Measurements from ENCODE around the gene PLXNA3. TPM values are rescaled to one million over a fixed set of nuclear protein-coding genes. Genes with fewer than 3 reads are reported as not detected.

Gene PLXNA3
- polyA plus RNA-seq, 3 donors: 0.02 to 10.9 TPM; not detected in 1

- H3K4me3 Mint-ChIP-seq: peak overlapping the region in 1 of 2 donors; percentile 34
- TF ChIP-seq, protein P1, sequence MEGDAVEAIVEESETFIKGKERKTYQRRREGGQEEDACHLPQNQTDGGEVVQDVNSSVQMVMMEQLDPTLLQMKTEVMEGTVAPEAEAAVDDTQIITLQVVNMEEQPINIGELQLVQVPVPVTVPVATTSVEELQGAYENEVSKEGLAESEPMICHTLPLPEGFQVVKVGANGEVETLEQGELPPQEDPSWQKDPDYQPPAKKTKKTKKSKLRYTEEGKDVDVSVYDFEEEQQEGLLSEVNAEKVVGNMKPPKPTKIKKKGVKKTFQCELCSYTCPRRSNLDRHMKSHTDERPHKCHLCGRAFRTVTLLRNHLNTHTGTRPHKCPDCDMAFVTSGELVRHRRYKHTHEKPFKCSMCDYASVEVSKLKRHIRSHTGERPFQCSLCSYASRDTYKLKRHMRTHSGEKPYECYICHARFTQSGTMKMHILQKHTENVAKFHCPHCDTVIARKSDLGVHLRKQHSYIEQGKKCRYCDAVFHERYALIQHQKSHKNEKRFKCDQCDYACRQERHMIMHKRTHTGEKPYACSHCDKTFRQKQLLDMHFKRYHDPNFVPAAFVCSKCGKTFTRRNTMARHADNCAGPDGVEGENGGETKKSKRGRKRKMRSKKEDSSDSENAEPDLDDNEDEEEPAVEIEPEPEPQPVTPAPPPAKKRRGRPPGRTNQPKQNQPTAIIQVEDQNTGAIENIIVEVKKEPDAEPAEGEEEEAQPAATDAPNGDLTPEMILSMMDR (IDR thresholded peaks at IDR 0.05): no peak
- Histone ChIP-seq H4K20me1 (ENCODE audit: insufficient read depth, low read length) (no peaks in the 10 kb centered on the region), H3K79me2 (ENCODE audit: insufficient read depth, low read length) (peaks cover 45% of the 10 kb centered on the region), H3K27me3 (ENCODE audit: control insufficient read depth in 2 of 2, insufficient read depth in 2 of 2, low read length in 2 of 2) (no peaks in the 10 kb centered on the region), H3K4me1 (ENCODE audit: control insufficient read depth in 1 of 2, insufficient read depth in 2 of 2, low read length in 2 of 2) (peaks cover 46 to 53% of the 10 kb centered on the region in 2 donors), H3K4me3 (replicated peaks in 1 of 3; ENCODE audit: low read depth in 2 of 3, low read length in 3 of 3) (no peak overlapping the region), H3K9ac (ENCODE audit: insufficient read depth, low read length, poor library complexity, severe bottlenecking) (no peak overlapping the region), H2AFZ (ENCODE audit: insufficient read depth, low read depth, low read length, poor library complexity, severe bottlenecking) (no peak overlapping the region), H3K27ac (ENCODE audit: low read depth in 1 of 2, low read length in 2 of 2) (peak overlapping the region; percentile 78 to 92), H3K4me2 (replicated peaks; ENCODE audit: extremely low read depth, low read length, poor library complexity, severe bottlenecking) (no peak overlapping the region), H3K9me3 (replicated peaks in 1 of 2; ENCODE audit: control insufficient read depth in 1 of 2, insufficient read depth in 1 of 2, low read length in 2 of 2) (no peaks in the 10 kb centered on the region), H3K36me3 (replicated peaks in 1 of 2; ENCODE audit: control insufficient read depth in 1 of 2, insufficient read depth in 2 of 2, low read length in 2 of 2) (peaks cover 37 to 41% of the 10 kb centered on the region in 2 donors)
- 92% methylated on average over 4 of the region's 8 CpGs for WGBS (ENCODE audit: insufficient coverage)
- peaks cover 0 to 11% (median 2%) of the 10 kb centered on the region in 3 donors for H3K27me3 Mint-ChIP-seq (ENCODE audit: low read depth in 3 of 3)
- intact Hi-C loops (cut with micrococcal nuclease): no loop called here
- peaks cover 0 to 21% (median 10%) of the 10 kb centered on the region in 7 donors for H3K9me3 Mint-ChIP-seq
- no peak for DNase-seq
- peak overlapping the region in 5 of 7 donors; percentile 28 to 80 (median 62) for H3K27ac Mint-ChIP-seq
- peaks cover 37 to 39% of the 10 kb centered on the region in 2 donors for H3K36me3 Mint-ChIP-seq
- H3K4me1 Mint-ChIP-seq: peaks cover 45% of the 10 kb centered on the region
Observed at GRCh38 chrX:154432210-154432609, 25.9 kb upstream of the PLXNA3 start.

GRCh38 chrX:154433605-154434004, 24.5 kb upstream of the PLXNA3 start:
- intact Hi-C loops (cut with micrococcal nuclease): no loop called here
- Mint-ChIP-seq H3K4me1 (peaks cover 45% of the 10 kb centered on the region), H3K36me3 (peaks cover 40 to 45% of the 10 kb centered on the region in 2 donors), H3K27me3 (ENCODE audit: low read depth in 3 of 3) (peaks cover 0 to 15% (median 2%) of the 10 kb centered on the region in 3 donors), H3K4me3 (no peak overlapping the region), H3K9me3 (peaks cover 0 to 17% (median 11%) of the 10 kb centered on the region in 7 donors), H3K27ac (peak overlapping the region in 2 of 7 donors; percentile 32 to 72)
- no peak overlapping the region for H3K4me3 ChIP-seq (replicated peaks in 1 of 3; ENCODE audit: low read depth in 2 of 3, low read length in 3 of 3)
- WGBS (ENCODE audit: insufficient coverage): 100% methylated on average over 1 of the region's 7 CpGs
- H4K20me1 ChIP-seq (ENCODE audit: insufficient read depth, low read length): no peaks in the 10 kb centered on the region
- H3K9ac ChIP-seq (ENCODE audit: insufficient read depth, low read length, poor library complexity, severe bottlenecking): no peak overlapping the region
- no peak overlapping the region for H2AFZ ChIP-seq (ENCODE audit: insufficient read depth, low read depth, low read length, poor library complexity, severe bottlenecking)
- TF ChIP-seq, protein P1 (IDR thresholded peaks at IDR 0.05): no peak
- no peaks in the 10 kb centered on the region for H3K27me3 ChIP-seq (ENCODE audit: control insufficient read depth in 2 of 2, insufficient read depth in 2 of 2, low read length in 2 of 2)
- peaks cover 46 to 54% of the 10 kb centered on the region in 2 donors for H3K4me1 ChIP-seq (ENCODE audit: control insufficient read depth in 1 of 2, insufficient read depth in 2 of 2, low read length in 2 of 2)
- no peak for DNase-seq
- H3K27ac ChIP-seq (ENCODE audit: low read depth in 1 of 2, low read length in 2 of 2): no peak overlapping the region
- peaks cover 0 to 5% of the 10 kb centered on the region in 2 donors for H3K9me3 ChIP-seq (replicated peaks in 1 of 2; ENCODE audit: control insufficient read depth in 1 of 2, insufficient read depth in 1 of 2, low read length in 2 of 2)
- no peak overlapping the region for H3K4me2 ChIP-seq (replicated peaks; ENCODE audit: extremely low read depth, low read length, poor library complexity, severe bottlenecking)
- peaks cover 51% of the 10 kb centered on the region for H3K79me2 ChIP-seq (ENCODE audit: insufficient read depth, low read length)
- H3K36me3 ChIP-seq (replicated peaks in 1 of 2; ENCODE audit: control insufficient read depth in 1 of 2, insufficient read depth in 2 of 2, low read length in 2 of 2): peaks cover 38 to 41% of the 10 kb centered on the region in 2 donors

All from CD14-positive monocyte (primary cell).